Effector memory CD8-positive, alpha-beta T cell (primary cell): ENCODE results near the gene PDAP1.
"Not testable (repeated sequence)": the region's sequence is repeated elsewhere in the genome, so short reads cannot be mapped to it uniquely, and the experiment has no call there.

Experiments used
- ATAC-seq: fragments of 150-1000 bp; cut with Tn5 transposase; replicated peaks from 2 replicates; pipeline ENCODE4 v1.10.0; 2021; ENCODE audit warnings: mild to moderate bottlenecking, moderate library complexity
- DNase-seq, 3 experiments: peaks; one replicate each; pipeline ENCODE4 v3.0.0; 2021
- H3K27ac Mint-ChIP-seq, 2 donors: one replicate each; pipeline ENCODE4 v1.8.0; 2022; ENCODE audit warnings: mild to moderate bottlenecking in 2 of 2, mixed read lengths in 2 of 2, moderate library complexity in 2 of 2
- H3K27me3 Mint-ChIP-seq, 2 donors: one replicate each; pipeline ENCODE4 v1.8.0; 2022; ENCODE audit warnings: mixed read lengths in 2 of 2
- H3K36me3 Mint-ChIP-seq: one replicate; pipeline ENCODE4 v1.8.0; 2022; ENCODE audit warnings: mild to moderate bottlenecking, moderate library complexity, mixed read lengths; ENCODE audit not compliant: insufficient read depth
- H3K4me1 Mint-ChIP-seq, 2 donors: one replicate each; pipeline ENCODE4 v1.8.0; 2022; ENCODE audit warnings: low read depth in 2 of 2, mixed read lengths in 2 of 2
- H3K4me3 Mint-ChIP-seq, 2 donors: one replicate each; pipeline ENCODE4 v1.8.0; 2022; ENCODE audit warnings: mild to moderate bottlenecking in 2 of 2, mixed read lengths in 2 of 2, moderate library complexity in 2 of 2
- H3K9me3 Mint-ChIP-seq, 2 donors: one replicate each; pipeline ENCODE4 v1.8.0; 2022; ENCODE audit warnings: mixed read lengths in 2 of 2

PDAP1 gene

GRCh38 chr7:99386584-99387238, 21.7 kb downstream of the PDAP1 start:
- Mint-ChIP-seq H3K4me3 (no peak overlapping the region), H3K27ac (peak overlapping the region; percentile 81 to 83), H3K9me3 (no peaks in the 10 kb centered on the region), H3K27me3 (no peaks in the 10 kb centered on the region), H3K36me3 (peaks cover 70% of the 10 kb centered on the region), H3K4me1 (peaks cover 7 to 25% of the 10 kb centered on the region in 2 donors)
- ATAC-seq = peak; percentile 78
- peak in 1 of 3 experiments; percentile 36 for DNase-seq

- DNase-seq (no peak), ATAC-seq (no peak)
- Mint-ChIP-seq H3K27ac (peak overlapping the region; percentile 81 to 83), H3K36me3 (peaks cover 70% of the 10 kb centered on the region), H3K4me1 (peaks cover 14 to 35% of the 10 kb centered on the region in 2 donors), H3K9me3 (no peaks in the 10 kb centered on the region), H3K27me3 (no peaks in the 10 kb centered on the region), H3K4me3 (peak overlapping the region in 1 of 2 donors; percentile 31)
Observed at GRCh38 chr7:99385564-99385963, 22.8 kb downstream of the PDAP1 start.

- H3K4me1 Mint-ChIP-seq = peaks cover 25 to 44% of the 10 kb centered on the region in 2 donors
- H3K27me3 Mint-ChIP-seq = no peaks in the 10 kb centered on the region
- H3K4me3 Mint-ChIP-seq = no peak overlapping the region
- peaks cover 70% of the 10 kb centered on the region for H3K36me3 Mint-ChIP-seq
- H3K27ac Mint-ChIP-seq = peak overlapping the region; percentile 81 to 83
- H3K9me3 Mint-ChIP-seq = no peaks in the 10 kb centered on the region
- ATAC-seq (no peak), DNase-seq (no peak)
Observed at GRCh38 chr7:99384523-99384922, 23.9 kb downstream of the PDAP1 start.

- Mint-ChIP-seq H3K9me3 (no peaks in the 10 kb centered on the region), H3K27me3 (no peaks in the 10 kb centered on the region), H3K27ac (peak overlapping the region; percentile 81 to 83), H3K4me3 (peak overlapping the region in 1 of 2 donors; percentile 3), H3K36me3 (peaks cover 70% of the 10 kb centered on the region), H3K4me1 (peaks cover 31 to 51% of the 10 kb centered on the region in 2 donors)
- DNase-seq (no peak), ATAC-seq (no peak)
Observed at GRCh38 chr7:99383791-99384370, 24.5 kb downstream of the PDAP1 start.

- Mint-ChIP-seq H3K36me3 (peaks cover 70% of the 10 kb centered on the region), H3K4me3 (peak overlapping the region in 1 of 2 donors; percentile 45)
Observed at GRCh38 chr7:99383203-99383602, 25.2 kb downstream of the PDAP1 start.

GRCh38 chr7:99381664-99382075, 26.7 kb downstream of the PDAP1 start:
- no peak for ATAC-seq
- H3K36me3 Mint-ChIP-seq = peaks cover 70% of the 10 kb centered on the region

More at GRCh38 chr7:99383203-99383602, 25.2 kb downstream of the PDAP1 start:
- ATAC-seq = no peak
- peak overlapping the region; percentile 81 to 83 for H3K27ac Mint-ChIP-seq
- H3K27me3 Mint-ChIP-seq = no peaks in the 10 kb centered on the region
- DNase-seq = no peak
- H3K9me3 Mint-ChIP-seq = no peaks in the 10 kb centered on the region
- H3K4me1 Mint-ChIP-seq = peaks cover 33 to 53% of the 10 kb centered on the region in 2 donors

GRCh38 chr7:99380823-99381663, 27.4 kb downstream of the PDAP1 start:
- peaks cover 53 to 60% of the 10 kb centered on the region in 2 donors for H3K4me1 Mint-ChIP-seq
- peak; percentile 87 to 89 (median 88) for DNase-seq
- peak; percentile 87 for ATAC-seq
- no peaks in the 10 kb centered on the region for H3K9me3 Mint-ChIP-seq
- no peaks in the 10 kb centered on the region for H3K27me3 Mint-ChIP-seq
- peaks cover 72% of the 10 kb centered on the region for H3K36me3 Mint-ChIP-seq
- H3K4me3 Mint-ChIP-seq = peak overlapping the region; percentile 84 to 85
- peak overlapping the region; percentile 95 to 98 for H3K27ac Mint-ChIP-seq

More at GRCh38 chr7:99381664-99382075, 26.7 kb downstream of the PDAP1 start:
- H3K9me3 Mint-ChIP-seq = no peaks in the 10 kb centered on the region
- H3K4me1 Mint-ChIP-seq = peaks cover 47 to 57% of the 10 kb centered on the region in 2 donors
- no peaks in the 10 kb centered on the region for H3K27me3 Mint-ChIP-seq
- peak overlapping the region; percentile 95 to 98 for H3K27ac Mint-ChIP-seq
- no peak for DNase-seq
- peak overlapping the region; percentile 84 to 85 for H3K4me3 Mint-ChIP-seq

GRCh38 chr7:99380032-99380822, 28.2 kb downstream of the PDAP1 start:
- Mint-ChIP-seq H3K9me3 (no peaks in the 10 kb centered on the region), H3K27ac (peak overlapping the region; percentile 95 to 98), H3K27me3 (no peaks in the 10 kb centered on the region), H3K4me3 (peak overlapping the region; percentile 84 to 85), H3K36me3 (peaks cover 72% of the 10 kb centered on the region), H3K4me1 (peaks cover 55 to 57% of the 10 kb centered on the region in 2 donors)
- ATAC-seq (peak; percentile 17), DNase-seq (peak in 1 of 3 experiments; percentile 20)

GRCh38 chr7:99379693-99380031, 28.7 kb downstream of the PDAP1 start:
- peaks cover 55 to 56% of the 10 kb centered on the region in 2 donors for H3K4me1 Mint-ChIP-seq

GRCh38 chr7:99379043-99379577, 29.3 kb downstream of the PDAP1 start:
- DNase-seq = peak; percentile 37 to 38 (median 38)
- no peaks in the 10 kb centered on the region for H3K27me3 Mint-ChIP-seq
- peaks cover 73% of the 10 kb centered on the region for H3K36me3 Mint-ChIP-seq
- H3K4me1 Mint-ChIP-seq = peaks cover 52 to 55% of the 10 kb centered on the region in 2 donors
- no peaks in the 10 kb centered on the region for H3K9me3 Mint-ChIP-seq
- H3K27ac Mint-ChIP-seq = peak overlapping the region; percentile 95 to 98
- ATAC-seq = peak; percentile 22
- H3K4me3 Mint-ChIP-seq = peak overlapping the region; percentile 84 to 85

More at GRCh38 chr7:99379693-99380031, 28.7 kb downstream of the PDAP1 start:
- Mint-ChIP-seq H3K4me3 (peak overlapping the region; percentile 84 to 85), H3K27ac (peak overlapping the region; percentile 95 to 98), H3K36me3 (peaks cover 75% of the 10 kb centered on the region)
- ATAC-seq, DNase-seq, H3K9me3 Mint-ChIP-seq, H3K27me3 Mint-ChIP-seq: not testable (repeated sequence)

GRCh38 chr7:99375070-99375807, 33.2 kb downstream of the PDAP1 start:
- Mint-ChIP-seq H3K4me1 (peaks cover 37% of the 10 kb centered on the region in 2 donors), H3K36me3 (peaks cover 63% of the 10 kb centered on the region), H3K4me3 (peak overlapping the region; percentile 81 to 89), H3K9me3 (no peaks in the 10 kb centered on the region), H3K27ac (peak overlapping the region; percentile 92 to 98), H3K27me3 (no peaks in the 10 kb centered on the region)
- peak; percentile 42 for ATAC-seq
- DNase-seq = peak; percentile 54 to 59 (median 57)
